Right lobe of liver (tissue), 6 donors: Measurements from ENCODE around the gene C1QTNF2. TPM values are rescaled to one million over a fixed set of nuclear protein-coding genes. Genes with fewer than 3 reads are reported as not detected.

ENCODE experiments used
- ATAC-seq, 4 donors: fragments of 200-7000 bp; cut with Tn5 transposase; one replicate each; pipeline ENCODE4 v1.9.1; 2020; ENCODE audit warnings: mild to moderate bottlenecking in 4 of 4, moderate library complexity in 4 of 4
- DNase-seq, 3 donors: peaks; one replicate each; pipeline ENCODE4 v3.0.0-alpha.2; 2020
- H3K27ac ChIP-seq, 3 donors: fragments of 200-600 bp; one replicate each; pipeline ENCODE4 v1.8.0; 2022
- H3K27me3 ChIP-seq, 2 donors: fragments of 200-600 bp; one replicate each; pipeline ENCODE4 v1.8.0; 2022
- H3K36me3 ChIP-seq, 4 donors: fragments of 200-600 bp; sonication (generic) in 1 of 4; one replicate each; pipeline versions ENCODE4 v1.5.1 to v1.8.0; 2017 to 2022; ENCODE audit warnings: control low read depth in 1 of 4
- H3K4me1 ChIP-seq, 4 donors: fragments of 200-600 bp; sonication (generic) in 1 of 4; one replicate each; pipeline versions ENCODE4 v1.5.1 to v1.8.0; 2017 to 2022; ENCODE audit warnings: control low read depth in 1 of 4
- H3K4me3 ChIP-seq, 3 donors: fragments of 200-600 bp; one replicate each; pipeline ENCODE4 v1.8.0; 2022
- H3K9me3 ChIP-seq, 4 donors: fragments of 200-600 bp; sonication (generic) in 1 of 4; one replicate each; pipeline versions ENCODE4 v1.5.1 to v1.8.0; 2017 to 2022; ENCODE audit warnings: control low read depth in 1 of 4
- CTCF ChIP-seq, 4 donors: fragments of 200-600 bp in 3 of 4; fragments of 450-650 bp in 1 of 4; IDR thresholded peaks; one replicate each; pipeline versions ENCODE4 v1.5.1 to v1.8.0; 2016 to 2022; ENCODE audit warnings: antibody characterized with exemption in 4 of 4, mild to moderate bottlenecking in 2 of 4
- POLR2A ChIP-seq: fragments of 450-650 bp; IDR thresholded peaks from one replicate; pipeline ENCODE4 v1.6.1; 2017; ENCODE audit warnings: antibody characterized with exemption, mild to moderate bottlenecking
- WGBS: methylation state at CpG from one replicate; pipeline ENCODE4 v1.1.6; 2018; ENCODE audit warnings: low coverage, low lambda C conversion rate; ENCODE audit not compliant: insufficient coverage; ENCODE audit errors: missing lambda C conversion rate; 5-methylcytosine and 5-hydroxymethylcytosine counted together
- intact Hi-C, 2 donors: fragments of 100-400 bp; cut with DNase I; formaldehyde crosslinking; loops; one replicate each; pipeline versions ENCODE4 v1.11.2 to v1.14.1; 2022
- total RNA-seq, 6 experiments: library from RNA; depleted of rRNA in 2 of 6; stranded (reverse); fragments of >200 nt in 2 of 6; fragmentation: NEBNext Ultra II Directional in 3 of 6; extraction: Animal tissue kit (Norgen Biotek cat#: 25700) in 3 of 6; gene quantifications; one replicate each; pipeline versions ENCODE4 v1.1.0 to v1.2.4, GENCODE V29; 2016 to 2023
- donor health status: DM: no; HTN: yes; CAD: no.
- donor health status: DM: no; HTN: no; CAD: no.
- donor health status: DM: no; HTN: no; CAD: no.
- donor health status: DM: no; HTN: yes; CAD: no.
- donor health status: DM: no; HTN: yes; CAD: no.

The C1QTNF2 gene
- total RNA-seq, 6 experiments from 2014 or later, result 0.11 to 0.30 (median 0.15) TPM; not detected in 2

- ATAC-seq (peak; percentile 56 to 76 (median 68)), DNase-seq (no peak)
- intact Hi-C loops, result no loop called here
Observed at GRCh38 chr5:160390787-160391696, 20.6 kb upstream of the C1QTNF2 start.

GRCh38 chr5:160387445-160387844, 17.0 kb upstream of the C1QTNF2 start:
- Histone ChIP-seq H3K9me3 (no peaks in the 10 kb centered on the region), H3K36me3 (no peaks in the 10 kb centered on the region), H3K4me1 (peaks cover 0 to 3% (median 0%) of the 10 kb centered on the region in 4 donors), H3K27me3 (no peaks in the 10 kb centered on the region), H3K27ac (no peak overlapping the region), H3K4me3 (no peak overlapping the region)
- intact Hi-C loops, result no loop called here
- TF ChIP-seq POLR2A (no peak), CTCF (IDR thresholded peaks at IDR 0.05) (no peak)
- DNase-seq (no peak), ATAC-seq (no peak)
- 86% methylated on average over 1 of the region's 1 CpG for WGBS

More at GRCh38 chr5:160390787-160391696, 20.6 kb upstream of the C1QTNF2 start:
- H3K9me3 ChIP-seq, result no peaks in the 10 kb centered on the region
- no peaks in the 10 kb centered on the region for H3K36me3 ChIP-seq
- peak; percentile 40 to 55 (median 52) for TF ChIP-seq CTCF (IDR thresholded peaks at IDR 0.05)
- no peak for TF ChIP-seq POLR2A
- H3K4me3 ChIP-seq, result no peak overlapping the region
- no peaks in the 10 kb centered on the region for H3K27me3 ChIP-seq
- peaks cover 0 to 3% (median 0%) of the 10 kb centered on the region in 4 donors for H3K4me1 ChIP-seq
- 15% methylated on average over 2 of the region's 8 CpGs for WGBS
- H3K27ac ChIP-seq, result no peak overlapping the region

GRCh38 chr5:160385496-160385895, 15.1 kb upstream of the C1QTNF2 start:
- intact Hi-C loops, result no loop called here
- Histone ChIP-seq H3K27ac (no peak overlapping the region), H3K27me3 (no peaks in the 10 kb centered on the region), H3K4me1 (no peaks in the 10 kb centered on the region), H3K36me3 (no peaks in the 10 kb centered on the region), H3K9me3 (no peaks in the 10 kb centered on the region), H3K4me3 (no peak overlapping the region)
- TF ChIP-seq POLR2A (no peak), CTCF (IDR thresholded peaks at IDR 0.05) (no peak)
- DNase-seq (no peak), ATAC-seq (no peak)

GRCh38 chr5:160384681-160385080, 14.3 kb upstream of the C1QTNF2 start:
- Histone ChIP-seq H3K4me3 (no peak overlapping the region), H3K36me3 (no peaks in the 10 kb centered on the region)
- ATAC-seq, result no peak

More at GRCh38 chr5:160384681-160385080, 14.3 kb upstream of the C1QTNF2 start:
- intact Hi-C loops, result no loop called here
- TF ChIP-seq POLR2A (no peak), CTCF (IDR thresholded peaks at IDR 0.05) (no peak)
- DNase-seq, result no peak
- 100% methylated on average over 1 of the region's 1 CpG for WGBS
- no peaks in the 10 kb centered on the region for H3K4me1 ChIP-seq
- H3K9me3 ChIP-seq, result no peaks in the 10 kb centered on the region
- H3K27me3 ChIP-seq, result no peaks in the 10 kb centered on the region
- H3K27ac ChIP-seq, result no peak overlapping the region
